H1 (cell line): Measurements from ENCODE around the gene HMOX2. TPM values are rescaled to one million over a fixed set of nuclear protein-coding genes. Genes with fewer than 3 reads are reported as not detected.
A peak's percentile ranks its signal among the peaks of the same experiment; 100 is the strongest.

ENCODE experiments used
- CTCF ChIA-PET: fragments of 300-600 bp; sonication (Branson Sonifier 250); formaldehyde crosslinking; loops from one replicate; lab custom pipeline; 2021; ENCODE audit not compliant: partially characterized antibody; lab: Charles Lee
- POLR2A ChIA-PET: fragments of 300-600 bp; sonication (Branson Sonifier 250); formaldehyde crosslinking; loops from one replicate; lab custom pipeline; 2021; ENCODE audit warnings: inconsistent platforms; ENCODE audit not compliant: partially characterized antibody; lab: Charles Lee
- DNase-seq, 2 experiments: peaks; one replicate each; pipeline versions ENCODE4 v3.0.0 to v3.0.0-alpha.2; 2010 to 2022; ENCODE audit warnings: low spot score in 2 of 2, low read depth in 1 of 2, mixed read lengths in 1 of 2
- FAIRE-seq: peaks from 2 replicates; lab custom pipeline; 2011; peaks lifted over from hg19 to GRCh38; lab: Jason Lieb, UNC
- H2AFZ ChIP-seq: 2 replicates; pipeline ENCODE4 v1.8.1; 2012; ENCODE audit warnings: low read length, inconsistent platforms
- H2AK5ac ChIP-seq: 2 replicates; pipeline ENCODE4 v1.6.1; 2013; ENCODE audit warnings: low read depth, low read length
- H2BK120ac ChIP-seq: replicated peaks from 2 replicates; pipeline ENCODE3; 2013; ENCODE audit warnings: low read depth, low read length, inconsistent platforms
- H2BK12ac ChIP-seq: 2 replicates; pipeline ENCODE4 v1.6.1; 2013; ENCODE audit warnings: low read depth, low read length
- H2BK15ac ChIP-seq: 2 replicates; pipeline ENCODE4 v1.6.1; 2013; ENCODE audit warnings: low read length
- H2BK20ac ChIP-seq: 2 replicates; pipeline ENCODE4 v1.6.1; 2013; ENCODE audit warnings: low read length
- H2BK5ac ChIP-seq: 2 replicates; pipeline ENCODE4 v1.6.1; 2013; ENCODE audit warnings: low read depth, low read length
- H3K14ac ChIP-seq: 2 replicates; pipeline ENCODE4 v1.6.1; 2013; ENCODE audit warnings: inconsistent platforms; ENCODE audit not compliant: insufficient read length
- H3K18ac ChIP-seq: 2 replicates; pipeline ENCODE4 v1.6.1; 2013; ENCODE audit warnings: low read length; ENCODE audit errors: extremely low read depth
- H3K23ac ChIP-seq: 2 replicates; pipeline ENCODE4 v1.6.1; 2013; ENCODE audit warnings: inconsistent platforms; ENCODE audit not compliant: insufficient read length
- H3K23me2 ChIP-seq: 2 replicates; pipeline ENCODE4 v1.6.1; 2013; ENCODE audit warnings: low read depth, low read length
- H3K27ac ChIP-seq: 2 replicates; pipeline ENCODE4 v1.6.1; 2011; ENCODE audit warnings: low read depth, low read length, inconsistent platforms
- H3K27me3 ChIP-seq, 4 experiments: replicated peaks in 1 of 4; 1 replicate in 1 of 4; 2 replicates in 3 of 4; pipeline versions ENCODE4 v1.6.1 to v1.8.1; 2011 to 2013; ENCODE audit warnings: low read length in 3 of 4, mild to moderate bottlenecking in 3 of 4, inconsistent platforms in 2 of 4, mixed read lengths in 2 of 4, moderate library complexity in 1 of 4; ENCODE audit not compliant: control insufficient read depth in 3 of 4, insufficient read depth in 3 of 4; ENCODE audit errors: extremely low read depth in 1 of 4
- H3K36me3 ChIP-seq, 4 experiments: 2 replicates each; pipeline versions ENCODE4 v1.6.1 to v1.8.1; 2011 to 2013; ENCODE audit warnings: mild to moderate bottlenecking in 4 of 4, low read length in 3 of 4, moderate library complexity in 2 of 4, control low read depth in 1 of 4, inconsistent platforms in 1 of 4; ENCODE audit not compliant: insufficient read depth in 4 of 4, control insufficient read depth in 2 of 4
- H3K4ac ChIP-seq: replicated peaks from 2 replicates; pipeline ENCODE3; 2013; ENCODE audit warnings: low read length, low read depth, mixed read lengths, inconsistent platforms; ENCODE audit not compliant: insufficient read length
- H3K4me1 ChIP-seq, 4 experiments: replicated peaks in 1 of 4; 1 replicate in 1 of 4; 2 replicates in 3 of 4; pipeline versions ENCODE4 v1.6.1 to v1.8.1; 2011 to 2013; ENCODE audit warnings: low read length in 3 of 4, inconsistent platforms in 2 of 4, mixed read lengths in 1 of 4; ENCODE audit not compliant: insufficient read depth in 4 of 4, control insufficient read depth in 3 of 4
- H3K4me2 ChIP-seq, 2 experiments: 2 replicates each; pipeline versions ENCODE4 v1.6.1 to v1.8.1; 2011 to 2013; ENCODE audit warnings: low read depth in 2 of 2, low read length in 2 of 2, control low read depth in 1 of 2, inconsistent platforms in 1 of 2, mild to moderate bottlenecking in 1 of 2; ENCODE audit not compliant: insufficient read depth in 1 of 2
- H3K4me3 ChIP-seq, 4 experiments: fragments of 200-600, 300-600 bp in 1 of 4; sonication (generic), shearing (Covaris generic), sonication (Bioruptor Twin) in 1 of 4; 2 replicates each; pipeline versions ENCODE4 v1.5.1 to v1.8.1; 2011 to 2016; ENCODE audit warnings: low read length in 4 of 4, low read depth in 3 of 4, control low read depth in 2 of 4, inconsistent platforms in 2 of 4, mild to moderate bottlenecking in 2 of 4, mixed read lengths in 1 of 4, moderate library complexity in 1 of 4; ENCODE audit not compliant: insufficient read depth in 2 of 4; ENCODE audit errors: extremely low read depth in 1 of 4
- H3K56ac ChIP-seq: replicated peaks from 2 replicates; pipeline ENCODE3; 2013; ENCODE audit warnings: low read depth, mild to moderate bottlenecking, mixed read lengths, low read length, inconsistent platforms; ENCODE audit not compliant: insufficient read length
- H3K79me1 ChIP-seq: 2 replicates; pipeline ENCODE4 v1.6.1; 2013; ENCODE audit warnings: low read depth, low read length, control low read depth
- H3K79me2 ChIP-seq, 2 experiments: 2 replicates each; pipeline versions ENCODE4 v1.6.1 to v1.8.1; 2012 to 2013; ENCODE audit warnings: low read length in 2 of 2, mild to moderate bottlenecking in 2 of 2, inconsistent platforms in 1 of 2; ENCODE audit not compliant: insufficient read depth in 2 of 2, control insufficient read depth in 1 of 2
- H3K9ac ChIP-seq, 4 experiments: replicated peaks in 1 of 4; 1 replicate in 1 of 4; 2 replicates in 3 of 4; pipeline versions ENCODE4 v1.6.1 to v1.8.1; 2011 to 2013; ENCODE audit warnings: low read depth in 3 of 4, low read length in 3 of 4, control low read depth in 2 of 4, mild to moderate bottlenecking in 2 of 4, moderate library complexity in 2 of 4, inconsistent platforms in 1 of 4; ENCODE audit errors: extremely low read depth in 1 of 4
- H3K9me3 ChIP-seq, 2 experiments: 2 replicates each; pipeline versions ENCODE4 v1.6.1 to v1.8.1; 2012 to 2013; ENCODE audit warnings: mild to moderate bottlenecking in 2 of 2, moderate library complexity in 2 of 2, control low read depth in 1 of 2, inconsistent platforms in 1 of 2, low read depth in 1 of 2, low read length in 1 of 2, mixed read lengths in 1 of 2; ENCODE audit not compliant: insufficient read depth in 2 of 2
- H4K20me1 ChIP-seq, 2 experiments: replicated peaks in 1 of 2; 2 replicates each; pipeline versions ENCODE3 to v1.8.1; 2011 to 2013; ENCODE audit warnings: inconsistent platforms in 2 of 2, low read length in 2 of 2, mild to moderate bottlenecking in 1 of 2; ENCODE audit not compliant: insufficient read depth in 2 of 2, control insufficient read depth in 1 of 2
- H4K5ac ChIP-seq: 2 replicates; pipeline ENCODE4 v1.6.1; 2013; ENCODE audit warnings: low read length, low read depth, mixed read lengths, inconsistent platforms; ENCODE audit not compliant: insufficient read length
- H4K8ac ChIP-seq: 2 replicates; pipeline ENCODE4 v1.8.0; 2013; ENCODE audit warnings: mild to moderate bottlenecking, moderate library complexity, low read length, inconsistent platforms; ENCODE audit not compliant: insufficient read depth; ENCODE audit errors: extremely low read depth
- H4K91ac ChIP-seq: replicated peaks from 2 replicates; pipeline ENCODE3; 2013; ENCODE audit warnings: low read length, mixed read lengths, inconsistent platforms; ENCODE audit not compliant: insufficient read length
- CBX5 ChIP-seq: fragments of 300-800, 300-1000 bp; sonication (generic); IDR thresholded peaks from 2 replicates; pipeline ENCODE4 v1.7.1; 2016; ENCODE audit warnings: antibody characterized with exemption, low read length, low read depth
- CHD2 ChIP-seq: IDR thresholded peaks from 2 replicates; pipeline ENCODE4 v1.6.1; 2012; ENCODE audit warnings: low read length, improper control_type of control experiment
- E2F6 ChIP-seq: IDR thresholded peaks from 2 replicates; pipeline ENCODE4 v1.6.1; 2012; ENCODE audit warnings: inconsistent platforms
- EGR1 ChIP-seq: IDR thresholded peaks from 2 replicates; pipeline ENCODE4 v1.6.1; 2011; ENCODE audit warnings: low read depth, low read length, borderline replicate concordance
- RAD21 ChIP-seq, 2 experiments: IDR thresholded peaks in 1 of 2; conservative IDR thresholded peaks in 1 of 2; 2 replicates each; pipeline ENCODE4 v1.6.1; 2011; ENCODE audit warnings: low read depth in 2 of 2, low read length in 2 of 2, improper control_type of control experiment in 1 of 2, inconsistent platforms in 1 of 2, mild to moderate bottlenecking in 1 of 2, moderate library complexity in 1 of 2
- RFX5 ChIP-seq: IDR thresholded peaks from 2 replicates; pipeline ENCODE4 v1.6.1; 2011; ENCODE audit warnings: low read depth, low read length, improper control_type of control experiment, borderline replicate concordance
- ZNF274 ChIP-seq: IDR thresholded peaks from 2 replicates; pipeline ENCODE4 v1.7.0; 2012; ENCODE audit warnings: low read length, borderline replicate concordance; ENCODE audit errors: extremely low read depth
- WGBS, 2 experiments: shearing (Covaris generic) in 1 of 2; methylation state at CpG; one replicate each; pipeline versions ENCODE4 v1.1.6 to v1.1.7; 2013 to 2015; ENCODE audit warnings: low lambda C conversion rate in 2 of 2, mixed read lengths in 2 of 2, inconsistent platforms in 1 of 2, low coverage in 1 of 2, missing lambda C conversion rate in 1 of 2; ENCODE audit not compliant: insufficient replicate concordance in 2 of 2, insufficient coverage in 1 of 2, insufficient read length in 1 of 2; ENCODE audit errors: extremely low coverage in 1 of 2, missing lambda C conversion rate in 1 of 2; 5-methylcytosine and 5-hydroxymethylcytosine counted together
- polyA plus RNA-seq, 7 experiments: library from polyadenylated mRNA; depleted of rRNA in 3 of 7; stranded (reverse) in 5 of 7; unstranded in 2 of 7; fragments of >200 nt in 5 of 7; fragments of 200-250 nt in 2 of 7; gene quantifications; 1 replicate in 5 of 7; 2 replicates in 1 of 7; 4 replicates in 1 of 7; pipeline versions ENCODE4 v1.2.1 to v1.2.3, GENCODE V29; 2011 to 2013; ENCODE audit warnings: missing spikeins in 2 of 7, mixed read lengths in 2 of 7
- total RNA-seq: library from RNA; stranded (reverse); fragmentation: NEBNext Ultra II Directional; extraction: Animal tissue kit (Norgen Biotek cat#: 25700); gene quantifications from 2 replicates; pipeline ENCODE4 v1.2.1, GENCODE V29; 2021

The HMOX2 gene
- total and polyA plus RNA-seq, 2 of the 8 experiments (the other 6 are each of a cell fraction or from before 2014, with no cell fraction given): 36.5 to 48.4 TPM

- H4K5ac ChIP-seq: no peak overlapping the region
- no peak overlapping the region for H4K8ac ChIP-seq
- no peak overlapping the region for H3K9ac ChIP-seq
- no peak overlapping the region for H2BK5ac ChIP-seq
- ChIA-PET CTCF (interaction anchor here (0.6 to 40.7 kb wide), 8 partner anchors 11 to 100 kb away, joined by 3 to 968 read pairs (median 16); partner anchors contain the start of gene CDIP1), POLR2A (interaction anchor here (0.7 to 2.2 kb wide), 7 partner anchors 8 to 60 kb away, joined by 3 to 8 read pairs (median 4); no protein-coding TSS in a partner anchor)
- no peak overlapping the region for H2BK20ac ChIP-seq
- H3K23me2 ChIP-seq: no peaks in the 10 kb centered on the region
- 0 out of 2 replicates have a peak overlapping the region, but pooled peaks have one; percentile 1 for H2BK15ac ChIP-seq
- no peak for TF ChIP-seq E2F6
- TF ChIP-seq EGR1: no peak
- no peak for TF ChIP-seq CBX5
- TF ChIP-seq ZNF274: no peak
- TF ChIP-seq RFX5: no peak
- TF ChIP-seq RAD21 (IDR thresholded peaks at IDR 0.05 in 1 of 2, conservative IDR thresholded peaks at IDR 0.05 in 1 of 2; ENCODE audit: low read depth in 2 of 2, low read length in 2 of 2): no peak
- no peak for TF ChIP-seq CHD2
- H3K36me3 ChIP-seq: no peaks in the 10 kb centered on the region
- no peak for FAIRE-seq
- H2AK5ac ChIP-seq: no peak overlapping the region
- 58% methylated on average over 4 of the region's 4 CpGs; no CpG with 5 or more reads in 1 of the 2 experiments for WGBS, 2 experiments
- no peak overlapping the region for H3K18ac ChIP-seq
- H3K9me3 ChIP-seq: no peaks in the 10 kb centered on the region
- no peak overlapping the region for H3K4ac ChIP-seq
- H4K91ac ChIP-seq: no peak overlapping the region
- peak overlapping the region; percentile 39; the same call in 1 of the 2 replicates for H2BK12ac ChIP-seq
- H2AFZ ChIP-seq: no peak overlapping the region
- no peaks in the 10 kb centered on the region for H3K79me2 ChIP-seq
- H3K4me1 ChIP-seq: peaks cover 0 to 3% (median under 1%) of the 10 kb centered on the region in 4 experiments; a peak in 1 of 7 replicates
- H3K14ac ChIP-seq: no peak overlapping the region
- no peak for DNase-seq
- H3K27me3 ChIP-seq: no peaks in the 10 kb centered on the region
- no peak overlapping the region for H3K27ac ChIP-seq
- no peaks in the 10 kb centered on the region for H3K79me1 ChIP-seq
- no peak overlapping the region for H3K4me3 ChIP-seq
- H3K4me2 ChIP-seq: no peak overlapping the region
- H3K23ac ChIP-seq: no peak overlapping the region
- no peak overlapping the region for H2BK120ac ChIP-seq
- H3K56ac ChIP-seq: no peak overlapping the region
- no peaks in the 10 kb centered on the region for H4K20me1 ChIP-seq
Measured at GRCh38 chr16:4550591-4550990, 74.4 kb downstream of the HMOX2 start.
